ENCODE results near the gene MOB2.

DNA sequence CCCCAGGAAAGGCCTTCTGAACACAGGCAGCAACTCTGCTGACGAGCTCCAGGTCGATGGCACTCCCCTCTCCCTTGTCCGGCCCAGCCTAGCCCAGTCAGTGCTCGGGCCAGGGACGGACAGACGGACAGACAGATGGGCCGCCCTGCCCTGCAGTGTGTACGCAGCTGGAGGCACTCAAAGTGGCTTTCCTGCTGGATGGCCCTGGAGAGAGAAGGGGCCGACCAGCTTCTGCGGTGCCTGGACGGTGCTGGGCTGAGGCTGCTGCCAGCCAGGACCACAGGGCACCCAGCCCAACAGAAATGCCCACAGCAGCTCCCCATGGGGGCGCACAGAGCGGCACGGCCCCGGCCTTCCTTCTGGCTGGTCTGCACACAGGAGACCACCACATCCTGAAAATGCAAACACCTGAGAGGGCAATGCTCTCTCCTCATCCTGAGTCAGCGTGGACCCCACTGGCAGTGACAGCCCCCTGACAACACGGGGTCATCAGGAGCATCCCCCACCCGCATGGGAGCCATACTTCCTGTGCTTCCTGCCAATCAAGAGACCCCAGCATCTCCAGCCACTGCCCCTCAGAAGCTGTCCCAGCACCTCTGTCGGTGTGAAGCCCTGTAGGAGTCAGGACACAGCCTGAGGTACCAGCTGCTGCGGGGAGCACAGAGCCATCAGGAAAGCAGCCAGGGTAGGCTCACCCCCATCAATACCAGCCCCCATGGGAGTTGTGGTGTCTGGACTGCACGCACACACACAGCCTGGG, 692 bp upstream of the MOB2 start:
- TF ChIP-seq TARDBP (IDR thresholded peaks at IDR 0.05): no peak
- no peak for TF ChIP-seq HDGF (IDR thresholded peaks at IDR 0.05; ENCODE audit: borderline replicate concordance)
- no peak for TF ChIP-seq SUZ12 (IDR thresholded peaks at IDR 0.05)
- no peak for TF ChIP-seq SP1 (IDR thresholded peaks at IDR 0.05)
- TF ChIP-seq ARNT (IDR thresholded peaks at IDR 0.05): no peak
- TF ChIP-seq FOXK2 (IDR thresholded peaks at IDR 0.05): no peak
- no peak for TF ChIP-seq ELF4 (IDR thresholded peaks at IDR 0.05)
- TF ChIP-seq FOXA1 (IDR thresholded peaks at IDR 0.05): no peak

Data from HEK293T (cell line).